BE2C (cell line): ENCODE data around the gene TTC28.

ENCODE experiments used
- DNase-seq: peaks from one replicate; pipeline ENCODE4 v3.0.0-alpha.2; 2020
- H3K27me3 ChIP-seq: fragments of 250-450 bp; sonication (Bioruptor Pico); 2 replicates; pipeline ENCODE4 v1.5.1; 2020; ENCODE audit warnings: mild to moderate bottlenecking
- H3K36me3 ChIP-seq: fragments of 250-450 bp; sonication (Bioruptor Pico); 2 replicates; pipeline ENCODE4 v1.5.1; 2020; ENCODE audit warnings: mild to moderate bottlenecking
- H3K4me1 ChIP-seq: fragments of 250-450 bp; sonication (Bioruptor Pico); 2 replicates; pipeline ENCODE4 v1.5.1; 2020
- H3K4me3 ChIP-seq: 2 replicates; pipeline ENCODE4 v1.5.1; 2011; ENCODE audit warnings: low read depth, low read length
- H3K9me3 ChIP-seq: fragments of 250-450 bp; sonication (Bioruptor Pico); 2 replicates; pipeline ENCODE4 v1.5.1; 2020
- CTCF ChIP-seq: IDR thresholded peaks from 2 replicates; pipeline ENCODE4 v1.5.1; 2012; ENCODE audit warnings: mild to moderate bottlenecking, low read depth, low read length

Gene TTC28

GRCh38 chr22:28650463-28650862 lies 29.2 kb downstream of the TTC28 start:
- no peak overlapping the region for H3K4me3 ChIP-seq
- H3K9me3 ChIP-seq, result no peaks in the 10 kb centered on the region
- no peak for TF ChIP-seq CTCF
- H3K27me3 ChIP-seq, result no peaks in the 10 kb centered on the region
- no peak for DNase-seq
- H3K4me1 ChIP-seq, result no peaks in the 10 kb centered on the region; the same call in 1 of the 2 replicates
- no peaks in the 10 kb centered on the region for H3K36me3 ChIP-seq

- H3K4me1 ChIP-seq, result no peaks in the 10 kb centered on the region
- H3K36me3 ChIP-seq, result no peaks in the 10 kb centered on the region
- no peak for TF ChIP-seq CTCF
- no peaks in the 10 kb centered on the region for H3K9me3 ChIP-seq
- no peaks in the 10 kb centered on the region for H3K27me3 ChIP-seq
- no peak overlapping the region for H3K4me3 ChIP-seq
- DNase-seq, result no peak
These were observed 30.8 kb downstream of the TTC28 start for GRCh38 chr22:28648792-28649191.

- Histone ChIP-seq H3K9me3 (no peaks in the 10 kb centered on the region), H3K4me3 (no peak overlapping the region), H3K27me3 (no peaks in the 10 kb centered on the region), H3K36me3 (no peaks in the 10 kb centered on the region), H3K4me1 (peaks cover 4% of the 10 kb centered on the region)
- no peak for DNase-seq
- TF ChIP-seq CTCF, result no peak
These were observed 32.4 kb downstream of the TTC28 start for GRCh38 chr22:28647216-28647615.

- no peak for DNase-seq
- Histone ChIP-seq H3K4me1 (peaks cover 4% of the 10 kb centered on the region), H3K36me3 (no peaks in the 10 kb centered on the region; the same call in 1 of the 2 replicates), H3K9me3 (no peaks in the 10 kb centered on the region; the same call in 1 of the 2 replicates), H3K27me3 (no peaks in the 10 kb centered on the region), H3K4me3 (no peak overlapping the region)
- TF ChIP-seq CTCF, result no peak
These were observed 40.3 kb downstream of the TTC28 start for GRCh38 chr22:28639321-28639720.

- Histone ChIP-seq H3K27me3 (no peaks in the 10 kb centered on the region), H3K4me1 (no peaks in the 10 kb centered on the region), H3K9me3 (no peaks in the 10 kb centered on the region; the same call in 1 of the 2 replicates), H3K36me3 (no peaks in the 10 kb centered on the region; the same call in 1 of the 2 replicates), H3K4me3 (no peak overlapping the region)
- no peak for TF ChIP-seq CTCF
- DNase-seq, result no peak
These were observed 42.4 kb downstream of the TTC28 start for GRCh38 chr22:28637225-28637624.

- no peak for DNase-seq
- H3K4me3 ChIP-seq, result no peak overlapping the region
- H3K4me1 ChIP-seq, result no peaks in the 10 kb centered on the region
- no peaks in the 10 kb centered on the region; the same call in 1 of the 2 replicates for H3K9me3 ChIP-seq
- no peaks in the 10 kb centered on the region for H3K36me3 ChIP-seq
- H3K27me3 ChIP-seq, result no peaks in the 10 kb centered on the region
- no peak for TF ChIP-seq CTCF
These were observed 49.5 kb downstream of the TTC28 start for GRCh38 chr22:28630177-28630574.
